Panc1 (cell line): ENCODE results near the gene FERMT3.

ENCODE experiments used
- CTCF ChIP-seq: fragments of 450-650 bp; IDR thresholded peaks from 2 replicates; pipeline ENCODE4 v1.5.1; 2017; ENCODE audit warnings: mild to moderate bottlenecking
- POLR2AphosphoS5 ChIP-seq: IDR thresholded peaks from 2 replicates; pipeline ENCODE4 v1.6.1; 2012; ENCODE audit warnings: mild to moderate bottlenecking, low read depth, low read length, moderate library complexity
- REST ChIP-seq, 2 experiments: IDR thresholded peaks; 2 replicates each; pipeline ENCODE4 v1.6.1; 2011 to 2012; ENCODE audit warnings: low read depth in 2 of 2, control low read depth in 1 of 2, low read length in 1 of 2, mild to moderate bottlenecking in 1 of 2, moderate library complexity in 1 of 2; ENCODE audit not compliant: insufficient read depth in 1 of 2
- TCF7L2 ChIP-seq: IDR thresholded peaks from 2 replicates; pipeline ENCODE4 v1.6.1; 2011; ENCODE audit warnings: mild to moderate bottlenecking, low read depth, low read length, inconsistent platforms

GRCh38 chr11:64216879-64217278, 10.4 kb downstream of the FERMT3 start:
- TF ChIP-seq CTCF = no peak
- TF ChIP-seq TCF7L2 = no peak
- TF ChIP-seq REST (IDR thresholded peaks at IDR 0.05; ENCODE audit: insufficient read depth in 1 of 2, low read depth in 2 of 2, low read length in 1 of 2) = no peak
- no peak for TF ChIP-seq POLR2AphosphoS5
